ENCODE results near the gene CD80. TPM values are rescaled to one million over a fixed set of nuclear protein-coding genes. Genes with fewer than 3 reads are reported as not detected.

The CD80 gene
- total RNA-seq, 1 donor from 2014 or later: 1.3 TPM

GRCh38 chr3:119548341-119548740, 11.1 kb downstream of the CD80 start:
- no peak for DNase-seq (ENCODE audit: low spot score)

- no peak for DNase-seq (ENCODE audit: low spot score)
Observed at GRCh38 chr3:119547227-119547626, 12.2 kb downstream of the CD80 start.

GRCh38 chr3:119543147-119543546, 16.3 kb downstream of the CD80 start:
- DNase-seq (ENCODE audit: low spot score): no peak

GRCh38 chr3:119542168-119542767, 17.1 kb downstream of the CD80 start:
- DNase-seq (ENCODE audit: low spot score): no peak

- no peak for DNase-seq (ENCODE audit: low spot score)
Observed at GRCh38 chr3:119541547-119541946, 17.9 kb downstream of the CD80 start.

- DNase-seq (ENCODE audit: low spot score): no peak
Observed at GRCh38 chr3:119538772-119539171, 20.6 kb downstream of the CD80 start.

- no peak for DNase-seq (ENCODE audit: low spot score)
Observed at GRCh38 chr3:119536757-119537156, 22.7 kb downstream of the CD80 start.

- no peak for DNase-seq (ENCODE audit: low spot score)
Observed at GRCh38 chr3:119534296-119534695, 25.1 kb downstream of the CD80 start.

GRCh38 chr3:119531151-119531550, 28.3 kb downstream of the CD80 start:
- DNase-seq (ENCODE audit: low spot score): no peak

GRCh38 chr3:119530456-119530855, 29.0 kb downstream of the CD80 start:
- no peak for DNase-seq (ENCODE audit: low spot score)

GRCh38 chr3:119529883-119530282, 29.5 kb downstream of the CD80 start:
- DNase-seq (ENCODE audit: low spot score): no peak

GRCh38 chr3:119527714-119528113, 31.7 kb downstream of the CD80 start:
- no peak for DNase-seq (ENCODE audit: low spot score)

GRCh38 chr3:119524931-119525662, 34.3 kb downstream of the CD80 start:
- no peak for DNase-seq (ENCODE audit: low spot score)

GRCh38 chr3:119518026-119518425, 41.4 kb downstream of the CD80 start:
- no peak for DNase-seq (ENCODE audit: low spot score)

- no peak for DNase-seq (ENCODE audit: low spot score)
Observed at GRCh38 chr3:119517112-119517511, 42.3 kb downstream of the CD80 start.

GRCh38 chr3:119514637-119515036, 44.8 kb downstream of the CD80 start:
- no peak for DNase-seq (ENCODE audit: low spot score)

GRCh38 chr3:119510690-119511089, 48.7 kb downstream of the CD80 start:
- no peak for DNase-seq (ENCODE audit: low spot score)

- no peak for DNase-seq (ENCODE audit: low spot score)
Observed at GRCh38 chr3:119508172-119508845, 51.1 kb downstream of the CD80 start.

GRCh38 chr3:119507404-119507803, 52.0 kb downstream of the CD80 start:
- no peak for DNase-seq (ENCODE audit: low spot score)

- no peak for DNase-seq (ENCODE audit: low spot score)
Observed at GRCh38 chr3:119506631-119507030, 52.8 kb downstream of the CD80 start.

- no peak for DNase-seq (ENCODE audit: low spot score)
Observed at GRCh38 chr3:119500901-119501300, 58.5 kb downstream of the CD80 start.

GRCh38 chr3:119500265-119500664, 59.1 kb downstream of the CD80 start:
- DNase-seq (ENCODE audit: low spot score): no peak

All from mesenteric fat pad (tissue), 1 donor.